Esophagus (tissue), 2 donors: ENCODE data around the gene PSTPIP2. TPM values are rescaled to one million over a fixed set of nuclear protein-coding genes. Genes with fewer than 3 reads are reported as not detected.

Experiments used
- H3K27ac ChIP-seq, 2 donors: one replicate each; pipeline ENCODE4 v1.5.1; 2013; ENCODE audit warnings: low read depth in 2 of 2, mild to moderate bottlenecking in 2 of 2, inconsistent platforms in 1 of 2, low read length in 1 of 2, moderate library complexity in 1 of 2
- H3K27me3 ChIP-seq, 2 donors: one replicate each; pipeline ENCODE4 v1.6.1; 2013; ENCODE audit warnings: low read length in 2 of 2, control low read depth in 1 of 2, mild to moderate bottlenecking in 1 of 2; ENCODE audit not compliant: insufficient read depth in 2 of 2, control insufficient read depth in 1 of 2
- H3K36me3 ChIP-seq, 2 donors: one replicate each; pipeline ENCODE4 v1.6.1; 2013; ENCODE audit warnings: low read length in 1 of 2; ENCODE audit not compliant: control insufficient read depth in 2 of 2, insufficient read depth in 2 of 2
- H3K4me1 ChIP-seq, 2 donors: one replicate each; pipeline ENCODE4 v1.6.1; 2013; ENCODE audit warnings: low read length in 1 of 2; ENCODE audit not compliant: control insufficient read depth in 2 of 2, insufficient read depth in 2 of 2
- H3K4me3 ChIP-seq, 2 donors: one replicate each; pipeline ENCODE4 v1.5.1; 2013; ENCODE audit warnings: low read length in 2 of 2, mild to moderate bottlenecking in 2 of 2, low read depth in 1 of 2, moderate library complexity in 1 of 2
- H3K9me3 ChIP-seq, 2 donors: one replicate each; pipeline ENCODE4 v1.6.1; 2013; ENCODE audit warnings: mild to moderate bottlenecking in 2 of 2, low read depth in 1 of 2, low read length in 1 of 2, moderate library complexity in 1 of 2; ENCODE audit not compliant: control insufficient read depth in 2 of 2, insufficient read depth in 1 of 2
- WGBS, 2 donors: extraction: QIAGEN DNeasy Blood & Tissue Kit; methylation state at CpG; one replicate each; pipeline ENCODE4 v1.1.7; 2013; 5-methylcytosine and 5-hydroxymethylcytosine counted together
- polyA plus RNA-seq, 2 donors: library from polyadenylated mRNA; stranded (reverse); fragments of 200-250 nt; gene quantifications; one replicate each; pipeline ENCODE4 v1.2.3, GENCODE V29; 2013
- donor health status: healthy with polysubstance abuse.
- donor health status: Bipolar disorder and iron deficiency.

PSTPIP2 gene
- polyA plus RNA-seq, 2 donors = 4.2 to 6.4 TPM

- H3K27ac ChIP-seq = no peak overlapping the region
- WGBS, 2 donors = 86 to 88% methylated on average over 7 of the region's 7 CpGs
- H3K36me3 ChIP-seq = peaks cover 7 to 17% of the 10 kb centered on the region in 2 donors
- H3K4me1 ChIP-seq = no peaks in the 10 kb centered on the region
- no peak overlapping the region for H3K4me3 ChIP-seq
- no peaks in the 10 kb centered on the region for H3K27me3 ChIP-seq
- H3K9me3 ChIP-seq = no peaks in the 10 kb centered on the region
Observed at GRCh38 chr18:45954070-45954934, 117.8 kb downstream of the PSTPIP2 start.

GRCh38 chr18:45951016-45951714 lies 120.9 kb downstream of the PSTPIP2 start:
- no peaks in the 10 kb centered on the region for H3K4me1 ChIP-seq
- WGBS, 2 donors = 75 to 82% methylated on average over 4 of the region's 4 CpGs
- no peak overlapping the region for H3K4me3 ChIP-seq
- no peaks in the 10 kb centered on the region for H3K9me3 ChIP-seq
- no peaks in the 10 kb centered on the region for H3K27me3 ChIP-seq
- no peak overlapping the region for H3K27ac ChIP-seq
- peaks cover 17 to 25% of the 10 kb centered on the region in 2 donors for H3K36me3 ChIP-seq

GRCh38 chr18:45945669-45946068 lies 126.4 kb downstream of the PSTPIP2 start:
- Histone ChIP-seq H3K27ac (no peak overlapping the region), H3K36me3 (peaks cover 8 to 19% of the 10 kb centered on the region in 2 donors)
- WGBS, 2 donors = 85 to 86% methylated on average over 5 of the region's 5 CpGs

GRCh38 chr18:45940724-45941123 lies 131.3 kb downstream of the PSTPIP2 start:
- no peaks in the 10 kb centered on the region for H3K4me1 ChIP-seq
- 81 to 82% methylated on average over 2 of the region's 2 CpGs for WGBS, 2 donors
- no peak overlapping the region for H3K27ac ChIP-seq
- H3K27me3 ChIP-seq = no peaks in the 10 kb centered on the region
- no peaks in the 10 kb centered on the region for H3K9me3 ChIP-seq
- no peak overlapping the region for H3K4me3 ChIP-seq
- peaks cover 8 to 17% of the 10 kb centered on the region in 2 donors for H3K36me3 ChIP-seq

More at GRCh38 chr18:45945669-45946068, 126.4 kb downstream of the PSTPIP2 start:
- no peak overlapping the region for H3K4me3 ChIP-seq
- no peaks in the 10 kb centered on the region for H3K4me1 ChIP-seq
- no peaks in the 10 kb centered on the region for H3K9me3 ChIP-seq
- H3K27me3 ChIP-seq = no peaks in the 10 kb centered on the region

GRCh38 chr18:45939236-45939635 lies 132.8 kb downstream of the PSTPIP2 start:
- H3K4me3 ChIP-seq = no peak overlapping the region
- H3K36me3 ChIP-seq = peaks cover 5 to 17% of the 10 kb centered on the region in 2 donors
- no peaks in the 10 kb centered on the region for H3K4me1 ChIP-seq
- no peaks in the 10 kb centered on the region for H3K9me3 ChIP-seq
- no peaks in the 10 kb centered on the region for H3K27me3 ChIP-seq
- no peak overlapping the region for H3K27ac ChIP-seq
- 86 to 88% methylated on average over 2 of the region's 2 CpGs for WGBS, 2 donors

GRCh38 chr18:45938488-45938935 lies 133.5 kb downstream of the PSTPIP2 start:
- H3K27ac ChIP-seq = no peak overlapping the region
- peaks cover 5 to 19% of the 10 kb centered on the region in 2 donors for H3K36me3 ChIP-seq
- H3K4me1 ChIP-seq = no peaks in the 10 kb centered on the region
- H3K4me3 ChIP-seq = no peak overlapping the region
- no peaks in the 10 kb centered on the region for H3K27me3 ChIP-seq
- 77 to 87% methylated on average over 2 of the region's 2 CpGs for WGBS, 2 donors
- H3K9me3 ChIP-seq = no peaks in the 10 kb centered on the region

- 89 to 94% methylated on average over 3 of the region's 3 CpGs for WGBS, 2 donors
- no peak overlapping the region for H3K27ac ChIP-seq
- no peaks in the 10 kb centered on the region for H3K4me1 ChIP-seq
- no peaks in the 10 kb centered on the region for H3K27me3 ChIP-seq
- no peaks in the 10 kb centered on the region for H3K9me3 ChIP-seq
- H3K4me3 ChIP-seq = no peak overlapping the region
- peaks cover 3 to 25% of the 10 kb centered on the region in 2 donors for H3K36me3 ChIP-seq
Observed at GRCh38 chr18:45935591-45936335, 136.3 kb downstream of the PSTPIP2 start.

Other genes with a start within 250 kb of the PSTPIP2 start
- gene SIGLEC15, start 246.6 kb downstream of the PSTPIP2 start, polyA plus RNA-seq = under 1 TPM in 1 of 2 donors, not detected in 1; 0.02 TPM
- gene EPG5, start 104.9 kb downstream of the PSTPIP2 start, polyA plus RNA-seq = 1 to 10 TPM; 5.1 to 8.1 TPM
- 100 to 1,000 TPM; 122 to 390 TPM for gene ATP5F1A, start 26.0 kb upstream of the PSTPIP2 start, polyA plus RNA-seq
- 10 to 100 TPM; 16.5 to 18.8 TPM for gene HAUS1, start 32.1 kb upstream of the PSTPIP2 start, polyA plus RNA-seq